ENCODE measurements around the gene ZNF497. TPM values are rescaled to one million over a fixed set of nuclear protein-coding genes. Genes with fewer than 3 reads are reported as not detected.

ZNF497 gene
- total and polyA plus RNA-seq, 2 of the 8 experiments (the other 6 are each of a cell fraction or from before 2014, with no cell fraction given), result 0.93 to 1.4 TPM

DNA sequence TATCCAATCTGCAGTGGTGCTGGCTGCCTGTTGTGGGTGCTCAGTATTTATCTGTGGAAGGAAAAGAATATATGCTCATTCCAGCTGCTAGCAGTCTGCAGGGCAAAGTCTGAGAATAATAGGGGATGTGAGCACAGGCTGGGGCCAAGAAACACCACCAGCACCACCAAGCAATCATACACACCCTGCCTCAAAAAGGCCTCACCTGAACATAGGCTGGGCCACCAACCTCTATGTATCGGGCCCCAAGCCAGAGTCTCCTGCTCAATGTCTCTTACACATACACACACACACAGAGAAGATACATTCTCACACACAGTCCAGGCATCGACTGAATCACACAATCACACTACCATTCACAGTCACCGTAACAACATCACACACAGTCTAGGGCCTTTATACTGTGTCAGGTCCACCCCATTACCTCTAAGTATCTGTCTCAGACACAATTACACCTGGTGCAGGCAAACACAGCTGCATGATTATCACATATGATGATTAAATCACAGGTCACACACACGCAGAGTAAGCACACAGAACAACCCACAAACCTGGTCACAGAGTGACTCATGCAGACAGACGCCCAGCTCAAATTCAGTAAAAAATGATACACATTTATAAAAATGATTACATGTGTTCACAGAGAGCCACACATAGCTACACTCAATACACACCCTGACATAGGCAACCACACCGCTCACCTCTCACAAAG, 37.1 kb downstream of the ZNF497 start:
- Histone ChIP-seq H4K91ac (replicated peaks; ENCODE audit: insufficient read length, low read length) (no peak overlapping the region), H3K56ac (replicated peaks; ENCODE audit: insufficient read length, low read depth, low read length) (no peak overlapping the region), H4K5ac (ENCODE audit: insufficient read length, low read depth, low read length) (no peak overlapping the region), H3K27me3 (replicated peaks in 1 of 4; ENCODE audit: control insufficient read depth in 3 of 4, extremely low read depth in 1 of 4, insufficient read depth in 3 of 4, low read length in 3 of 4) (0 out of 7 replicates have a peak, but pooled peaks cover 0 to 3% (median 0%) of the 10 kb centered on the region in 4 experiments), H3K23me2 (ENCODE audit: low read depth, low read length) (peaks cover 12% of the 10 kb centered on the region), H3K79me2 (ENCODE audit: control insufficient read depth in 1 of 2, insufficient read depth in 2 of 2, low read length in 2 of 2) (peaks cover 0 to 15% of the 10 kb centered on the region in 2 experiments; a peak in 2 of 4 replicates), H3K27ac (ENCODE audit: low read depth, low read length) (no peak overlapping the region), H4K8ac (ENCODE audit: extremely low read depth, insufficient read depth, low read length) (peak overlapping the region; percentile 57; the same call in 1 of the 2 replicates), H3K36me3 (ENCODE audit: control insufficient read depth in 2 of 4, insufficient read depth in 4 of 4, low read length in 3 of 4) (no peaks in the 10 kb centered on the region), H4K20me1 (replicated peaks in 1 of 2; ENCODE audit: control insufficient read depth in 1 of 2, insufficient read depth in 2 of 2, low read length in 2 of 2) (peaks cover 0 to 7% of the 10 kb centered on the region in 2 experiments), H3K9me3 (ENCODE audit: insufficient read depth in 2 of 2, low read depth in 1 of 2, low read length in 1 of 2) (no peaks in the 10 kb centered on the region), H2BK12ac (ENCODE audit: low read depth, low read length) (no peak overlapping the region), H2BK15ac (ENCODE audit: low read length) (no peak overlapping the region), H2BK5ac (ENCODE audit: low read depth, low read length) (no peak overlapping the region), H2BK120ac (replicated peaks; ENCODE audit: low read depth, low read length) (no peak overlapping the region), H3K14ac (ENCODE audit: insufficient read length) (no peak overlapping the region), H3K9ac (replicated peaks in 1 of 4; ENCODE audit: extremely low read depth in 1 of 4, low read depth in 3 of 4, low read length in 3 of 4) (no peak overlapping the region), H3K4me2 (ENCODE audit: insufficient read depth in 1 of 2, low read depth in 2 of 2, low read length in 2 of 2) (peak overlapping the region; percentile 74 to 95), H3K4me1 (replicated peaks in 1 of 4; ENCODE audit: control insufficient read depth in 3 of 4, insufficient read depth in 4 of 4, low read length in 3 of 4) (no peaks in the 10 kb centered on the region), H3K18ac (ENCODE audit: extremely low read depth, low read length) (no peak overlapping the region), H3K23ac (ENCODE audit: insufficient read length) (no peak overlapping the region), H2AK5ac (ENCODE audit: low read depth, low read length) (no peak overlapping the region), H3K79me1 (ENCODE audit: low read depth, low read length) (peaks cover 11% of the 10 kb centered on the region), H3K4me3 (ENCODE audit: extremely low read depth in 1 of 4, insufficient read depth in 2 of 4, low read depth in 3 of 4, low read length in 4 of 4) (peak overlapping the region; percentile 72 to 98 (median 88); a peak in 6 of 8 replicates), H2BK20ac (ENCODE audit: low read length) (no peak overlapping the region), H2AFZ (ENCODE audit: low read length) (no peak overlapping the region), H3K4ac (replicated peaks; ENCODE audit: insufficient read length, low read depth, low read length) (no peak overlapping the region)
- ChIA-PET POLR2A (ENCODE audit: partially characterized antibody) (interaction anchor here (0.9 to 2.1 kb wide), 18 partner anchors 8 to 228 kb away, joined by 3 to 20 read pairs (median 3); partner anchors contain the start of genes ERVK3-1, RPS5, ZNF544 and ZNF8), CTCF (ENCODE audit: partially characterized antibody) (no interaction called here)
- WGBS, 2 experiments (ENCODE audit: extremely low coverage in 1 of 2, insufficient coverage in 1 of 2, insufficient read length in 1 of 2, insufficient replicate concordance in 2 of 2, low coverage in 1 of 2, low lambda C conversion rate in 2 of 2, missing lambda C conversion rate in 1 of 2), result 87% methylated on average over 6 of the region's 6 CpGs; no CpG with 5 or more reads in 1 of the 2 experiments
- DNase-seq (ENCODE audit: low read depth in 1 of 2, low spot score in 2 of 2) (no peak), FAIRE-seq (no peak)
- TF ChIP-seq SP2 (IDR thresholded peaks at IDR 0.05; ENCODE audit: low read length), result no peak
- no peak for TF ChIP-seq JUND (IDR thresholded peaks at IDR 0.05; ENCODE audit: low read length)
- TF ChIP-seq BCL11A (IDR thresholded peaks at IDR 0.05; ENCODE audit: low read depth in 2 of 2, low read length in 2 of 2), result no peak
- TF ChIP-seq HDAC2 (IDR thresholded peaks at IDR 0.05; ENCODE audit: borderline replicate concordance in 1 of 2, low read depth in 2 of 2, low read length in 2 of 2), result no peak
- TF ChIP-seq BRCA1 (IDR thresholded peaks at IDR 0.05; ENCODE audit: low read depth, low read length), result no peak
- TF ChIP-seq, protein P1, sequence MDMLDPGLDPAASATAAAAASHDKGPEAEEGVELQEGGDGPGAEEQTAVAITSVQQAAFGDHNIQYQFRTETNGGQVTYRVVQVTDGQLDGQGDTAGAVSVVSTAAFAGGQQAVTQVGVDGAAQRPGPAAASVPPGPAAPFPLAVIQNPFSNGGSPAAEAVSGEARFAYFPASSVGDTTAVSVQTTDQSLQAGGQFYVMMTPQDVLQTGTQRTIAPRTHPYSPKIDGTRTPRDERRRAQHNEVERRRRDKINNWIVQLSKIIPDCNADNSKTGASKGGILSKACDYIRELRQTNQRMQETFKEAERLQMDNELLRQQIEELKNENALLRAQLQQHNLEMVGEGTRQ (IDR thresholded peaks at IDR 0.05; ENCODE audit: low read length), result no peak
- TF ChIP-seq, protein P2, sequence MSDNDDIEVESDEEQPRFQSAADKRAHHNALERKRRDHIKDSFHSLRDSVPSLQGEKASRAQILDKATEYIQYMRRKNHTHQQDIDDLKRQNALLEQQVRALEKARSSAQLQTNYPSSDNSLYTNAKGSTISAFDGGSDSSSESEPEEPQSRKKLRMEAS (IDR thresholded peaks at IDR 0.05), result no peak
- no peak for TF ChIP-seq ZNF274 (IDR thresholded peaks at IDR 0.05; ENCODE audit: borderline replicate concordance, extremely low read depth, low read length)
- TF ChIP-seq, protein P3, sequence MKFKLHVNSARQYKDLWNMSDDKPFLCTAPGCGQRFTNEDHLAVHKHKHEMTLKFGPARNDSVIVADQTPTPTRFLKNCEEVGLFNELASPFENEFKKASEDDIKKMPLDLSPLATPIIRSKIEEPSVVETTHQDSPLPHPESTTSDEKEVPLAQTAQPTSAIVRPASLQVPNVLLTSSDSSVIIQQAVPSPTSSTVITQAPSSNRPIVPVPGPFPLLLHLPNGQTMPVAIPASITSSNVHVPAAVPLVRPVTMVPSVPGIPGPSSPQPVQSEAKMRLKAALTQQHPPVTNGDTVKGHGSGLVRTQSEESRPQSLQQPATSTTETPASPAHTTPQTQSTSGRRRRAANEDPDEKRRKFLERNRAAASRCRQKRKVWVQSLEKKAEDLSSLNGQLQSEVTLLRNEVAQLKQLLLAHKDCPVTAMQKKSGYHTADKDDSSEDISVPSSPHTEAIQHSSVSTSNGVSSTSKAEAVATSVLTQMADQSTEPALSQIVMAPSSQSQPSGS (IDR thresholded peaks at IDR 0.05; ENCODE audit: low read length), result no peak

Data from H1 (cell line).